WTC11 (cell line): ENCODE data around the gene BDKRB2. TPM values are rescaled to one million over a fixed set of nuclear protein-coding genes. Genes with fewer than 3 reads are reported as not detected.

Experiments used
- ATAC-seq: fragments of 200-7000 bp; cut with Tn5 transposase; 2 replicates; pipeline ENCODE4 v1.10.0; 2021; ENCODE audit warnings: mild to moderate bottlenecking, moderate library complexity
- CTCF ChIA-PET: fragments of 300-600 bp; sonication (Branson Sonifier 250); formaldehyde crosslinking; loops from one replicate; lab custom pipeline; 2021; ENCODE audit warnings: antibody characterized with exemption; lab: Charles Lee
- POLR2A ChIA-PET: fragments of 350-600 bp; sonication (Branson Sonifier 250); formaldehyde crosslinking; loops from one replicate; lab custom pipeline; 2021; ENCODE audit warnings: antibody characterized with exemption; lab: Charles Lee
- DNase-seq: peaks from one replicate; pipeline ENCODE4 v3.0.0; 2021; ENCODE audit warnings: low spot score
- H3K27ac Mint-ChIP-seq: 2 replicates; pipeline ENCODE4 v1.8.0; 2021; ENCODE audit warnings: mixed read lengths
- H3K27me3 Mint-ChIP-seq: 2 replicates; pipeline ENCODE4 v1.8.0; 2021; ENCODE audit warnings: low read depth, mild to moderate bottlenecking, moderate library complexity, mixed read lengths
- H3K36me3 Mint-ChIP-seq: 2 replicates; pipeline ENCODE4 v1.8.0; 2021; ENCODE audit warnings: mixed read lengths
- H3K4me1 Mint-ChIP-seq: 2 replicates; pipeline ENCODE4 v1.8.0; 2022; ENCODE audit warnings: mixed read lengths
- H3K4me3 Mint-ChIP-seq: 2 replicates; pipeline ENCODE4 v1.8.0; 2021; ENCODE audit warnings: mild to moderate bottlenecking, moderate library complexity, mixed read lengths
- H3K9me3 Mint-ChIP-seq: 2 replicates; pipeline ENCODE4 v1.8.0; 2021; ENCODE audit warnings: mixed read lengths
- CBFB ChIP-seq: sonication (generic); formaldehyde crosslinking; IDR thresholded peaks from 2 replicates; pipeline ENCODE4 v1.8.1; 2022; ENCODE audit warnings: mild to moderate bottlenecking, low read depth, missing genetic modification reagents
- FOXJ3 ChIP-seq: sonication (generic); formaldehyde crosslinking; IDR thresholded peaks from 2 replicates; pipeline ENCODE4 v1.9.0; 2021; ENCODE audit warnings: missing genetic modification reagents, mild to moderate bottlenecking, borderline replicate concordance
- GTF2I ChIP-seq: fragments of 250-450 bp; sonication (Bioruptor Pico); conservative IDR thresholded peaks from 2 replicates; pipeline ENCODE4 v1.4.0; 2021; ENCODE audit warnings: mild to moderate bottlenecking
- HMGA2 ChIP-seq: fragments of 250-450 bp; sonication (Bioruptor Pico); IDR thresholded peaks from 2 replicates; pipeline ENCODE4 v1.4.0; 2021; ENCODE audit warnings: mild to moderate bottlenecking, moderate library complexity
- MXD4 ChIP-seq: fragments of 250-450 bp; sonication (Bioruptor Pico); IDR thresholded peaks from 2 replicates; pipeline ENCODE4 v1.8.0; 2021; ENCODE audit warnings: mild to moderate bottlenecking, moderate library complexity, borderline replicate concordance
- NFATC4 ChIP-seq: fragments of 250-450 bp; sonication (Bioruptor Pico); IDR thresholded peaks from 2 replicates; pipeline ENCODE4 v1.9.0; 2021; ENCODE audit warnings: mild to moderate bottlenecking
- NFE2L1 ChIP-seq: sonication (generic); formaldehyde crosslinking; IDR thresholded peaks from 2 replicates; pipeline ENCODE4 v1.8.1; 2023; ENCODE audit warnings: missing genetic modification reagents
- NR2C2 ChIP-seq: sonication (generic); formaldehyde crosslinking; IDR thresholded peaks from 2 replicates; pipeline ENCODE4 v1.8.0; 2022; ENCODE audit warnings: mild to moderate bottlenecking, missing genetic modification reagents
- SMAD3 ChIP-seq: sonication (generic); formaldehyde crosslinking; IDR thresholded peaks from 2 replicates; pipeline ENCODE4 v1.8.0; 2022; ENCODE audit warnings: missing genetic modification reagents, mild to moderate bottlenecking, borderline replicate concordance
- SP1 ChIP-seq: sonication (generic); formaldehyde crosslinking; conservative IDR thresholded peaks from 2 replicates; pipeline ENCODE4 v1.8.1; 2022; ENCODE audit warnings: missing genetic modification reagents
- TP53 ChIP-seq: sonication (generic); formaldehyde crosslinking; IDR thresholded peaks from 2 replicates; pipeline ENCODE4 v1.8.1; 2023; ENCODE audit warnings: mild to moderate bottlenecking, missing genetic modification reagents
- ZNF219 ChIP-seq: sonication (generic); formaldehyde crosslinking; IDR thresholded peaks from 2 replicates; pipeline ENCODE4 v1.8.0; 2023; ENCODE audit warnings: missing genetic modification reagents, mild to moderate bottlenecking, borderline replicate concordance
- ZNF317 ChIP-seq: sonication (generic); formaldehyde crosslinking; IDR thresholded peaks from 2 replicates; pipeline ENCODE4 v1.8.1; 2023; ENCODE audit warnings: low read depth, mild to moderate bottlenecking, moderate library complexity, missing genetic modification reagents, borderline replicate concordance
- ZNF671 ChIP-seq: fragments of 250-450 bp; sonication (Bioruptor Pico); IDR thresholded peaks from 2 replicates; pipeline ENCODE4 v1.8.0; 2021; ENCODE audit warnings: mild to moderate bottlenecking
- total RNA-seq: library from RNA; stranded (reverse); gene quantifications from 3 replicates; pipeline ENCODE4 v1.2.3, GENCODE V29; 2021
- TF ChIP-seq, protein P1 (sequence below): sonication (generic); formaldehyde crosslinking; IDR thresholded peaks from 2 replicates; pipeline ENCODE4 v1.8.0; 2022; ENCODE audit warnings: mild to moderate bottlenecking, missing genetic modification reagents
- TF ChIP-seq, protein P2 (sequence below): sonication (generic); formaldehyde crosslinking; IDR thresholded peaks from 2 replicates; pipeline ENCODE4 v1.8.1; 2023; ENCODE audit warnings: mild to moderate bottlenecking, missing genetic modification reagents, borderline replicate concordance
- TF ChIP-seq, protein P3 (sequence below): sonication (generic); formaldehyde crosslinking; IDR thresholded peaks from 2 replicates; pipeline ENCODE4 v1.8.1; 2023; ENCODE audit warnings: mild to moderate bottlenecking, moderate library complexity, missing genetic modification reagents
- TF ChIP-seq, protein P4 (sequence below): fragments of 250-450 bp; sonication (Bioruptor Pico); IDR thresholded peaks from 2 replicates; pipeline ENCODE4 v1.9.0; 2021; ENCODE audit warnings: moderate library complexity, mild to moderate bottlenecking, inconsistent platforms, borderline replicate concordance
- TF ChIP-seq, protein P5 (sequence below): fragments of 250-450 bp; sonication (Bioruptor Pico); IDR thresholded peaks from 2 replicates; pipeline ENCODE4 v1.9.0; 2021; ENCODE audit warnings: mild to moderate bottlenecking
- TF ChIP-seq, protein P6 (sequence below): sonication (generic); formaldehyde crosslinking; IDR thresholded peaks from 2 replicates; pipeline ENCODE4 v1.8.1; 2023; ENCODE audit warnings: mild to moderate bottlenecking, missing genetic modification reagents, moderate library complexity
- TF ChIP-seq, protein P7 (sequence below): fragments of 200-600 bp; IDR thresholded peaks from 2 replicates; pipeline ENCODE4 v1.8.0; 2022; ENCODE audit warnings: antibody characterized with exemption

BDKRB2 gene
- total RNA-seq, 1 experiment from 2014 or later = 0.17 TPM

DNA sequence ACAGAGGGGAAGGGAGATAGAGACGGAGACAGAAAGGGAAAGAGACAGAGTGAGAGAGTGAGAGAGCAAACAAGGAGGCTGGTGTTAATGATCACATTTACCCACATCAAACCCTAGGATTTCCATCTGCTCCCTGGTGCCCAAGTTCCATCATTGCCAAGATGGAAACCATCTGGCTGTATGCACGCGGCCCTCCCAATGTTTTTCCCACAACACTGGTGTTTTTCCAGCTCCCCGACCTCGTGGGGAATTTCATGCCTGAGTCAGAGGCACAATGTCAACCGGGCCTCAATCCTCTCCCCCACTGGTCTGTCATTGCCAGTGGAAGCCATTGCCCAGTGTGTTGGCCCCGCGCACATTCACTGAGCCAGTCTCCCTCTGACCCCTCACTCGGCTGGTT is 19.9 kb upstream of the BDKRB2 start (continued):
- TF ChIP-seq NFE2L1 (CRISPR knock-in tag) (no peak), CBFB (CRISPR knock-in tag) (no peak), SP1 (CRISPR knock-in tag) (no peak), TP53 (no peak)
- TF ChIP-seq, protein P1, sequence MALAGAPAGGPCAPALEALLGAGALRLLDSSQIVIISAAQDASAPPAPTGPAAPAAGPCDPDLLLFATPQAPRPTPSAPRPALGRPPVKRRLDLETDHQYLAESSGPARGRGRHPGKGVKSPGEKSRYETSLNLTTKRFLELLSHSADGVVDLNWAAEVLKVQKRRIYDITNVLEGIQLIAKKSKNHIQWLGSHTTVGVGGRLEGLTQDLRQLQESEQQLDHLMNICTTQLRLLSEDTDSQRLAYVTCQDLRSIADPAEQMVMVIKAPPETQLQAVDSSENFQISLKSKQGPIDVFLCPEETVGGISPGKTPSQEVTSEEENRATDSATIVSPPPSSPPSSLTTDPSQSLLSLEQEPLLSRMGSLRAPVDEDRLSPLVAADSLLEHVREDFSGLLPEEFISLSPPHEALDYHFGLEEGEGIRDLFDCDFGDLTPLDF = no peak
- TF ChIP-seq, protein P2, sequence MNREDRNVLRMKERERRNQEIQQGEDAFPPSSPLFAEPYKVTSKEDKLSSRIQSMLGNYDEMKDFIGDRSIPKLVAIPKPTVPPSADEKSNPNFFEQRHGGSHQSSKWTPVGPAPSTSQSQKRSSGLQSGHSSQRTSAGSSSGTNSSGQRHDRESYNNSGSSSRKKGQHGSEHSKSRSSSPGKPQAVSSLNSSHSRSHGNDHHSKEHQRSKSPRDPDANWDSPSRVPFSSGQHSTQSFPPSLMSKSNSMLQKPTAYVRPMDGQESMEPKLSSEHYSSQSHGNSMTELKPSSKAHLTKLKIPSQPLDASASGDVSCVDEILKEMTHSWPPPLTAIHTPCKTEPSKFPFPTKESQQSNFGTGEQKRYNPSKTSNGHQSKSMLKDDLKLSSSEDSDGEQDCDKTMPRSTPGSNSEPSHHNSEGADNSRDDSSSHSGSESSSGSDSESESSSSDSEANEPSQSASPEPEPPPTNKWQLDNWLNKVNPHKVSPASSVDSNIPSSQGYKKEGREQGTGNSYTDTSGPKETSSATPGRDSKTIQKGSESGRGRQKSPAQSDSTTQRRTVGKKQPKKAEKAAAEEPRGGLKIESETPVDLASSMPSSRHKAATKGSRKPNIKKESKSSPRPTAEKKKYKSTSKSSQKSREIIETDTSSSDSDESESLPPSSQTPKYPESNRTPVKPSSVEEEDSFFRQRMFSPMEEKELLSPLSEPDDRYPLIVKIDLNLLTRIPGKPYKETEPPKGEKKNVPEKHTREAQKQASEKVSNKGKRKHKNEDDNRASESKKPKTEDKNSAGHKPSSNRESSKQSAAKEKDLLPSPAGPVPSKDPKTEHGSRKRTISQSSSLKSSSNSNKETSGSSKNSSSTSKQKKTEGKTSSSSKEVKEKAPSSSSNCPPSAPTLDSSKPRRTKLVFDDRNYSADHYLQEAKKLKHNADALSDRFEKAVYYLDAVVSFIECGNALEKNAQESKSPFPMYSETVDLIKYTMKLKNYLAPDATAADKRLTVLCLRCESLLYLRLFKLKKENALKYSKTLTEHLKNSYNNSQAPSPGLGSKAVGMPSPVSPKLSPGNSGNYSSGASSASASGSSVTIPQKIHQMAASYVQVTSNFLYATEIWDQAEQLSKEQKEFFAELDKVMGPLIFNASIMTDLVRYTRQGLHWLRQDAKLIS (CRISPR knock-in tag) = no peak
- TF ChIP-seq, protein P3, sequence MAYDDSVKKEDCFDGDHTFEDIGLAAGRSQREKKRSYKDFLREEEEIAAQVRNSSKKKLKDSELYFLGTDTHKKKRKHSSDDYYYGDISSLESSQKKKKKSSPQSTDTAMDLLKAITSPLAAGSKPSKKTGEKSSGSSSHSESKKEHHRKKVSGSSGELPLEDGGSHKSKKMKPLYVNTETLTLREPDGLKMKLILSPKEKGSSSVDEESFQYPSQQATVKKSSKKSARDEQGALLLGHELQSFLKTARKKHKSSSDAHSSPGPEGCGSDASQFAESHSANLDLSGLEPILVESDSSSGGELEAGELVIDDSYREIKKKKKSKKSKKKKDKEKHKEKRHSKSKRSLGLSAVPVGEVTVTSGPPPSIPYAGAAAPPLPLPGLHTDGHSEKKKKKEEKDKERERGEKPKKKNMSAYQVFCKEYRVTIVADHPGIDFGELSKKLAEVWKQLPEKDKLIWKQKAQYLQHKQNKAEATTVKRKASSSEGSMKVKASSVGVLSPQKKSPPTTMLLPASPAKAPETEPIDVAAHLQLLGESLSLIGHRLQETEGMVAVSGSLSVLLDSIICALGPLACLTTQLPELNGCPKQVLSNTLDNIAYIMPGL (CRISPR knock-in tag) = no peak

DNA sequence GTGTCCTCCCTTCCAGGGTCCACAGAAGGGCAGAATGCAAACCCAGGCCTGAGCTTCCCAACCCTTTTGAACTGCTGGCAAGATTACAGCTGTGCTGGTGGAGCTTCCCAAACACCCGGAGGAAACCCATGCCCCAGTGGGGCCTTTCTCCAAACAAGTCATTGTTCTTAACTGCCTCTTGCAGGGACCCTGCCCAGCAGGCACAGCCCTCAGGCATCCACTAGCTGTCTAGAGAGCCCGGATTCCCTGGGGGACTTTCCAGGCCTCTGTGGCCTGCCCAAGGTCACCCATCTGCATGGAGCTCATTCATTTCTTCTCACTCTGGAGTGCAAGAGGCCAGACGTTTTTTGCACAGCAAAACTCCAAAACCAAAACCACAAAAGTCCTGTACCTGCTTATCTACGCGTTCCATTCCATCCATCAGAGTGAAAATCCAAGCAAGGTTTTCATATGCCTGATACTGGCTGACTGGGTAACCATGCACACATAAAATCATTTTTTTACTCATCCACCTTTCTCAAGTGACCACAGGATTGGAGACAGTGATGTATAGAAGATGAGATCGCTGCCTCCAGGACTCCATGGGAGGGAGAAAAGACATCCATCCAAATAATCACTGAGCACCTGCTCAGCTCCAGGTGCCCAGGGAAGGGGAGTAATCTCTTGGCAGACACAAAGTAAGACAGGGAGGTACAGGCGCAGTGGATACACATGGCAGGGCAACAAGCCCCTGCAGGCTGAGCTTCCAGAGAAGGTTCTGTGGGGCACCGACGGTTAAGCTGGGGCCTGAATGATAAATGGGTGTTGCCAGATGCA is 17.2 kb upstream of the BDKRB2 start:
- Mint-ChIP-seq H3K27ac (no peak overlapping the region), H3K36me3 (no peaks in the 10 kb centered on the region), H3K27me3 (no peaks in the 10 kb centered on the region), H3K9me3 (no peaks in the 10 kb centered on the region), H3K4me3 (no peak overlapping the region), H3K4me1 (peaks cover 27% of the 10 kb centered on the region)
- ATAC-seq (no peak), DNase-seq (no peak)
- CTCF ChIA-PET = interaction anchor here (0.5 to 1.4 kb wide), 2 partner anchors 38 to 117 kb away, joined by 3 read pairs; no protein-coding TSS in a partner anchor
- POLR2A ChIA-PET = no interaction called here
- TF ChIP-seq, protein P4, sequence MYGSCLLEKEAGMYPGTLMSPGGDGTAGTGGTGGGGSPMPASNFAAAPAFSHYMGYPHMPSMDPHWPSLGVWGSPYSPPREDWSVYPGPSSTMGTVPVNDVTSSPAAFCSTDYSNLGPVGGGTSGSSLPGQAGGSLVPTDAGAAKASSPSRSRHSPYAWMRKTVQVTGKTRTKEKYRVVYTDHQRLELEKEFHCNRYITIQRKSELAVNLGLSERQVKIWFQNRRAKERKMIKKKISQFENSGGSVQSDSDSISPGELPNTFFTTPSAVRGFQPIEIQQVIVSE (CRISPR knock-in tag) = no peak
- TF ChIP-seq MXD4 (CRISPR knock-in tag) (no peak), HMGA2 (CRISPR knock-in tag) (no peak), SMAD3 (CRISPR knock-in tag) (no peak), ZNF317 (CRISPR knock-in tag) (no peak), ZNF671 (CRISPR knock-in tag) (no peak), FOXJ3 (no peak), GTF2I (no peak), NR2C2 (no peak), ZNF219 (CRISPR knock-in tag) (no peak), NFATC4 (CRISPR knock-in tag) (no peak)
- TF ChIP-seq, protein P5, sequence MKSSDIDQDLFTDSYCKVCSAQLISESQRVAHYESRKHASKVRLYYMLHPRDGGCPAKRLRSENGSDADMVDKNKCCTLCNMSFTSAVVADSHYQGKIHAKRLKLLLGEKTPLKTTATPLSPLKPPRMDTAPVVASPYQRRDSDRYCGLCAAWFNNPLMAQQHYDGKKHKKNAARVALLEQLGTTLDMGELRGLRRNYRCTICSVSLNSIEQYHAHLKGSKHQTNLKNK (CRISPR knock-in tag) = no peak
- TF ChIP-seq, protein P6, sequence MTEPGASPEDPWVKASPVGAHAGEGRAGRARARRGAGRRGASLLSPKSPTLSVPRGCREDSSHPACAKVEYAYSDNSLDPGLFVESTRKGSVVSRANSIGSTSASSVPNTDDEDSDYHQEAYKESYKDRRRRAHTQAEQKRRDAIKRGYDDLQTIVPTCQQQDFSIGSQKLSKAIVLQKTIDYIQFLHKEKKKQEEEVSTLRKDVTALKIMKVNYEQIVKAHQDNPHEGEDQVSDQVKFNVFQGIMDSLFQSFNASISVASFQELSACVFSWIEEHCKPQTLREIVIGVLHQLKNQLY (CRISPR knock-in tag) = no peak
- TF ChIP-seq, protein P7, sequence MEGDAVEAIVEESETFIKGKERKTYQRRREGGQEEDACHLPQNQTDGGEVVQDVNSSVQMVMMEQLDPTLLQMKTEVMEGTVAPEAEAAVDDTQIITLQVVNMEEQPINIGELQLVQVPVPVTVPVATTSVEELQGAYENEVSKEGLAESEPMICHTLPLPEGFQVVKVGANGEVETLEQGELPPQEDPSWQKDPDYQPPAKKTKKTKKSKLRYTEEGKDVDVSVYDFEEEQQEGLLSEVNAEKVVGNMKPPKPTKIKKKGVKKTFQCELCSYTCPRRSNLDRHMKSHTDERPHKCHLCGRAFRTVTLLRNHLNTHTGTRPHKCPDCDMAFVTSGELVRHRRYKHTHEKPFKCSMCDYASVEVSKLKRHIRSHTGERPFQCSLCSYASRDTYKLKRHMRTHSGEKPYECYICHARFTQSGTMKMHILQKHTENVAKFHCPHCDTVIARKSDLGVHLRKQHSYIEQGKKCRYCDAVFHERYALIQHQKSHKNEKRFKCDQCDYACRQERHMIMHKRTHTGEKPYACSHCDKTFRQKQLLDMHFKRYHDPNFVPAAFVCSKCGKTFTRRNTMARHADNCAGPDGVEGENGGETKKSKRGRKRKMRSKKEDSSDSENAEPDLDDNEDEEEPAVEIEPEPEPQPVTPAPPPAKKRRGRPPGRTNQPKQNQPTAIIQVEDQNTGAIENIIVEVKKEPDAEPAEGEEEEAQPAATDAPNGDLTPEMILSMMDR = no peak
- TF ChIP-seq, protein P2 (CRISPR knock-in tag) = no peak
